ENCODE measurements around the gene MCTP1. TPM values are rescaled to one million over a fixed set of nuclear protein-coding genes. Genes with fewer than 3 reads are reported as not detected.

Gene MCTP1
- polyA plus RNA-seq, 3 donors = 34.4 to 72.9 (median 55.5) TPM

- Mint-ChIP-seq H3K36me3 (peaks cover 28 to 33% of the 10 kb centered on the region in 2 donors), H3K4me1 (peaks cover 34% of the 10 kb centered on the region), H3K9me3 (peaks cover 0 to 1% (median 0%) of the 10 kb centered on the region in 7 donors), H3K4me3 (no peak overlapping the region), H3K27ac (no peak overlapping the region), H3K27me3 (ENCODE audit: low read depth in 3 of 3) (no peaks in the 10 kb centered on the region)
- no peak overlapping the region for H3K4me3 ChIP-seq (replicated peaks in 1 of 3; ENCODE audit: low read depth in 2 of 3, low read length in 3 of 3)
- no peak overlapping the region for H2AFZ ChIP-seq (ENCODE audit: insufficient read depth, low read depth, low read length, poor library complexity, severe bottlenecking)
- H3K79me2 ChIP-seq (ENCODE audit: insufficient read depth, low read length) = peaks cover 55% of the 10 kb centered on the region
- peaks cover 22 to 32% of the 10 kb centered on the region in 2 donors for H3K36me3 ChIP-seq (replicated peaks in 1 of 2; ENCODE audit: control insufficient read depth in 1 of 2, insufficient read depth in 2 of 2, low read length in 2 of 2)
- peaks cover 90% of the 10 kb centered on the region for H4K20me1 ChIP-seq (ENCODE audit: insufficient read depth, low read length)
- no peak overlapping the region for H3K27ac ChIP-seq (ENCODE audit: low read depth in 1 of 2, low read length in 2 of 2)
- no peak overlapping the region for H3K4me2 ChIP-seq (replicated peaks; ENCODE audit: extremely low read depth, low read length, poor library complexity, severe bottlenecking)
- no peak for TF ChIP-seq CTCF (IDR thresholded peaks at IDR 0.05)
- H3K27me3 ChIP-seq (ENCODE audit: control insufficient read depth in 2 of 2, insufficient read depth in 2 of 2, low read length in 2 of 2) = no peaks in the 10 kb centered on the region
- intact Hi-C loops (cut with micrococcal nuclease) = no loop called here
- H3K9me3 ChIP-seq (replicated peaks in 1 of 2; ENCODE audit: control insufficient read depth in 1 of 2, insufficient read depth in 1 of 2, low read length in 2 of 2) = no peaks in the 10 kb centered on the region
- peaks cover 23 to 26% of the 10 kb centered on the region in 2 donors for H3K4me1 ChIP-seq (ENCODE audit: control insufficient read depth in 1 of 2, insufficient read depth in 2 of 2, low read length in 2 of 2)
- no peak overlapping the region for H3K9ac ChIP-seq (ENCODE audit: insufficient read depth, low read length, poor library complexity, severe bottlenecking)
- no CpG with 5 or more reads among the region's 2 CpGs for WGBS (ENCODE audit: insufficient coverage)
- no peak for DNase-seq
Observed at GRCh38 chr5:95018946-95019345, 265.9 kb downstream of the MCTP1 start.

- no peak overlapping the region for H3K4me3 ChIP-seq (replicated peaks in 1 of 3; ENCODE audit: low read depth in 2 of 3, low read length in 3 of 3)
- H3K9me3 ChIP-seq (replicated peaks in 1 of 2; ENCODE audit: control insufficient read depth in 1 of 2, insufficient read depth in 1 of 2, low read length in 2 of 2) = no peaks in the 10 kb centered on the region
- peaks cover 20 to 22% of the 10 kb centered on the region in 2 donors for H3K4me1 ChIP-seq (ENCODE audit: control insufficient read depth in 1 of 2, insufficient read depth in 2 of 2, low read length in 2 of 2)
- TF ChIP-seq CTCF (IDR thresholded peaks at IDR 0.05) = no peak
- peaks cover 31% of the 10 kb centered on the region for H3K4me1 Mint-ChIP-seq
- H3K79me2 ChIP-seq (ENCODE audit: insufficient read depth, low read length) = peaks cover 54% of the 10 kb centered on the region
- intact Hi-C loops (cut with micrococcal nuclease) = no loop called here
- no CpG with 5 or more reads among the region's 1 CpG for WGBS (ENCODE audit: insufficient coverage)
- no peak for DNase-seq
- H3K36me3 ChIP-seq (replicated peaks in 1 of 2; ENCODE audit: control insufficient read depth in 1 of 2, insufficient read depth in 2 of 2, low read length in 2 of 2) = peaks cover 23 to 36% of the 10 kb centered on the region in 2 donors
- no peak overlapping the region for H2AFZ ChIP-seq (ENCODE audit: insufficient read depth, low read depth, low read length, poor library complexity, severe bottlenecking)
- H3K4me2 ChIP-seq (replicated peaks; ENCODE audit: extremely low read depth, low read length, poor library complexity, severe bottlenecking) = no peak overlapping the region
- H3K27me3 ChIP-seq (ENCODE audit: control insufficient read depth in 2 of 2, insufficient read depth in 2 of 2, low read length in 2 of 2) = no peaks in the 10 kb centered on the region
- H3K9ac ChIP-seq (ENCODE audit: insufficient read depth, low read length, poor library complexity, severe bottlenecking) = no peak overlapping the region
- no peak overlapping the region for H3K4me3 Mint-ChIP-seq
- peaks cover 33 to 38% of the 10 kb centered on the region in 2 donors for H3K36me3 Mint-ChIP-seq
- no peak overlapping the region for H3K27ac ChIP-seq (ENCODE audit: low read depth in 1 of 2, low read length in 2 of 2)
- peaks cover 90% of the 10 kb centered on the region for H4K20me1 ChIP-seq (ENCODE audit: insufficient read depth, low read length)
- H3K27ac Mint-ChIP-seq = no peak overlapping the region
- H3K9me3 Mint-ChIP-seq = peaks cover 0 to 2% (median 0%) of the 10 kb centered on the region in 7 donors
- no peaks in the 10 kb centered on the region for H3K27me3 Mint-ChIP-seq (ENCODE audit: low read depth in 3 of 3)
Observed at GRCh38 chr5:95018511-95018910, 266.4 kb downstream of the MCTP1 start.
